ENCODE data around the gene MYCL. TPM values are rescaled to one million over a fixed set of nuclear protein-coding genes. Genes with fewer than 3 reads are reported as not detected.
A peak's percentile ranks its signal among the peaks of the same experiment; 100 is the strongest.

The MYCL gene
- total and polyA plus RNA-seq, 2 of the 13 experiments (the other 11 are each of a cell fraction or from before 2014, with no cell fraction given), result 0.31 to 1.7 TPM

GRCh38 chr1:39899611-39900538 is 1.8 kb downstream of the MYCL start:
- WGBS (ENCODE audit: low lambda C conversion rate), result 37% methylated on average over 8 of the region's 8 CpGs

More at GRCh38 chr1:39899611-39900538, 1.8 kb downstream of the MYCL start:
- TF ChIP-seq ZBTB4 (CRISPR knock-in tag; IDR thresholded peaks at IDR 0.05; ENCODE audit: borderline replicate concordance), result no peak
- peak; percentile 92 for TF ChIP-seq ZNF629 (CRISPR knock-in tag; conservative IDR thresholded peaks at IDR 0.05)
- TF ChIP-seq ZNF496 (CRISPR knock-in tag; IDR thresholded peaks at IDR 0.05; ENCODE audit: insufficient replicate concordance), result no peak
- TF ChIP-seq CTCF (CRISPR knock-in tag; IDR thresholded peaks at IDR 0.05), result no peak
- TF ChIP-seq ZNF430 (CRISPR knock-in tag; IDR thresholded peaks at IDR 0.05), result 0 out of 2 replicates have a peak, but pooled peaks have one; percentile 10
- peak; percentile 73; the same call in 1 of the 2 replicates for TF ChIP-seq ZMYM3 (CRISPR knock-in tag; IDR thresholded peaks at IDR 0.05)
- TF ChIP-seq KDM1A (CRISPR knock-in tag; IDR thresholded peaks at IDR 0.05), result peak; percentile 75; the same call in 1 of the 2 replicates
- TF ChIP-seq CEBPZ (IDR thresholded peaks at IDR 0.05; ENCODE audit: low read length), result no peak
- H3K27me3 ChIP-seq (ENCODE audit: control insufficient read depth in 1 of 2, insufficient read depth in 2 of 2, low read length in 2 of 2), result peaks cover 0 to 40% of the 10 kb centered on the region in 2 experiments; a peak in 3 of 5 replicates
- intact Hi-C loops (cut with micrococcal nuclease; ENCODE audit: unreplicated experiment), result loop anchor here (5.0 kb wide), 1 partner anchor 48 kb away; no protein-coding TSS in a partner anchor
- peak overlapping the region; percentile 90 for H3K4me2 ChIP-seq (ENCODE audit: low read depth, low read length)
- no peaks in the 10 kb centered on the region for H3K9me3 ChIP-seq (ENCODE audit: low read length)
- no peak for FAIRE-seq
- H3K4me1 ChIP-seq (ENCODE audit: insufficient read depth, low read length), result peaks cover 53% of the 10 kb centered on the region
- no peak for ATAC-seq
- H3K4me3 ChIP-seq (replicated peaks in 1 of 3; ENCODE audit: insufficient read depth in 1 of 3, low read depth in 2 of 3, low read length in 3 of 3), result peak overlapping the region in 1 of 3 experiments; percentile 85; a peak in 3 of 6 replicates
- peak overlapping the region; percentile 58; the same call in 1 of the 2 replicates for H3K9ac ChIP-seq (ENCODE audit: insufficient read depth, low read depth, low read length)
- no peaks in the 10 kb centered on the region for H3K36me3 ChIP-seq (replicated peaks in 1 of 2; ENCODE audit: control insufficient read depth in 1 of 2, insufficient read depth in 2 of 2, low read length in 2 of 2)
- H3K27ac ChIP-seq (ENCODE audit: extremely low read length, insufficient read depth, low read length), result no peak overlapping the region
- no TSS peak for BruUV-seq (replicated peaks)
- CTCF ChIA-PET (ENCODE audit: low intra/inter-chr PET ratio, low total read pairs), result no interaction called here
- POLR2A ChIA-PET, result interaction anchor here (0.6 to 2.9 kb wide), 8 partner anchors 8 to 141 kb away, joined by 3 to 8 read pairs (median 4); partner anchors contain the start of genes CAP1 and TRIT1
- no peaks in the 10 kb centered on the region for H4K20me1 ChIP-seq (ENCODE audit: insufficient read depth, low read length)
- no peaks in the 10 kb centered on the region for H3K79me2 ChIP-seq (ENCODE audit: insufficient read depth, low read length)
- in situ Hi-C loops (cut with HindIII; ENCODE audit: extremely low pct_ligation_motif_present, low pct_unique_long_range_greater_than_20kb), result loop anchor here (5.0 kb wide), 1 partner anchor 83 kb away; no protein-coding TSS in a partner anchor
- H2AFZ ChIP-seq (ENCODE audit: low read length), result peak overlapping the region; percentile 3
- no peak for DNase-seq (ENCODE audit: low spot score)
